Neural progenitor cell (in vitro differentiated cells): ENCODE data around the gene LIMK2. TPM values are rescaled to one million over a fixed set of nuclear protein-coding genes. Genes with fewer than 3 reads are reported as not detected.

Experiments used
- DNase-seq: peaks from one replicate; pipeline ENCODE4 v3.0.0-alpha.2; 2016; ENCODE audit warnings: low spot score
- H2AFZ ChIP-seq: fragments of 200-600 bp; sonication (generic); replicated peaks from 2 replicates; pipeline ENCODE4 v1.6.1; 2016; ENCODE audit warnings: antibody characterized with exemption
- H3F3A ChIP-seq: fragments of 200-600 bp; sonication (generic); 2 replicates; pipeline ENCODE4 v1.6.1; 2016; ENCODE audit warnings: antibody characterized with exemption, low read depth
- H3K27ac ChIP-seq: fragments of 200-600 bp; sonication (generic); 2 replicates; pipeline ENCODE4 v1.5.1; 2016; ENCODE audit warnings: mild to moderate bottlenecking
- H3K27me3 ChIP-seq: fragments of 200-600 bp; sonication (generic); 2 replicates; pipeline ENCODE4 v1.6.1; 2016; ENCODE audit warnings: mild to moderate bottlenecking, moderate library complexity
- H3K36me3 ChIP-seq: fragments of 200-600 bp; sonication (generic); 2 replicates; pipeline ENCODE4 v1.5.1; 2016
- H3K4me1 ChIP-seq: fragments of 200-600 bp; sonication (generic); 2 replicates; pipeline ENCODE4 v1.6.1; 2016; ENCODE audit warnings: mixed run types
- H3K4me2 ChIP-seq: fragments of 200-600 bp; sonication (generic); 2 replicates; pipeline ENCODE4 v1.6.1; 2016
- H3K4me3 ChIP-seq: fragments of 200-600 bp; sonication (generic); 2 replicates; pipeline ENCODE4 v1.5.1; 2016
- H3K79me2 ChIP-seq: fragments of 200-600 bp; sonication (generic); 2 replicates; pipeline ENCODE4 v1.6.1; 2016; ENCODE audit warnings: low read depth
- H3K9ac ChIP-seq: fragments of 200-600 bp; sonication (generic); 2 replicates; pipeline ENCODE4 v1.6.1; 2016
- H3K9me3 ChIP-seq: fragments of 200-600 bp; sonication (generic); 2 replicates; pipeline ENCODE4 v1.5.1; 2016; ENCODE audit warnings: low read depth
- H4K20me1 ChIP-seq: fragments of 200-600 bp; sonication (generic); 2 replicates; pipeline ENCODE4 v1.6.1; 2016; ENCODE audit warnings: low read depth
- H3K27ac Mint-ChIP-seq: 3 replicates; pipeline ENCODE4 v1.8.0; 2021; ENCODE audit warnings: mixed read lengths
- H3K27me3 Mint-ChIP-seq: 2 replicates; pipeline ENCODE4 v1.8.0; 2022; ENCODE audit warnings: low read depth, mild to moderate bottlenecking, inconsistent platforms, moderate library complexity, mixed read lengths; ENCODE audit not compliant: insufficient read depth
- H3K36me3 Mint-ChIP-seq: 3 replicates; pipeline ENCODE4 v1.8.0; 2021; ENCODE audit warnings: mixed read lengths
- H3K4me1 Mint-ChIP-seq: 3 replicates; pipeline ENCODE4 v1.8.0; 2021; ENCODE audit warnings: mixed read lengths
- H3K4me3 Mint-ChIP-seq: 3 replicates; pipeline ENCODE4 v1.8.0; 2021; ENCODE audit warnings: mild to moderate bottlenecking, moderate library complexity, mixed read lengths
- H3K9me3 Mint-ChIP-seq: 3 replicates; pipeline ENCODE4 v1.8.0; 2020; ENCODE audit warnings: mixed read lengths
- EZH2 ChIP-seq: fragments of 200-600 bp; sonication (generic); IDR thresholded peaks from 2 replicates; pipeline ENCODE4 v1.6.1; 2017; ENCODE audit warnings: antibody characterized with exemption, mild to moderate bottlenecking, moderate library complexity
- EZH2phosphoT487 ChIP-seq: fragments of 200-600 bp; sonication (generic); IDR thresholded peaks from 2 replicates; pipeline ENCODE4 v1.6.1; 2017; ENCODE audit warnings: antibody characterized with exemption
- total RNA-seq: library from RNA; depleted of rRNA; stranded (reverse); fragments of >200 nt; gene quantifications from 2 replicates; pipeline ENCODE4 v1.2.3, GENCODE V29; 2015; ENCODE audit warnings: low replicate concordance
- TF ChIP-seq, protein P1 (sequence below): fragments of 200-600 bp; sonication (generic); IDR thresholded peaks from 2 replicates; pipeline ENCODE4 v1.5.1; 2017; ENCODE audit warnings: antibody characterized with exemption, mild to moderate bottlenecking

The LIMK2 gene
- total RNA-seq, 1 donor from 2014 or later = 28.1 TPM

DNA sequence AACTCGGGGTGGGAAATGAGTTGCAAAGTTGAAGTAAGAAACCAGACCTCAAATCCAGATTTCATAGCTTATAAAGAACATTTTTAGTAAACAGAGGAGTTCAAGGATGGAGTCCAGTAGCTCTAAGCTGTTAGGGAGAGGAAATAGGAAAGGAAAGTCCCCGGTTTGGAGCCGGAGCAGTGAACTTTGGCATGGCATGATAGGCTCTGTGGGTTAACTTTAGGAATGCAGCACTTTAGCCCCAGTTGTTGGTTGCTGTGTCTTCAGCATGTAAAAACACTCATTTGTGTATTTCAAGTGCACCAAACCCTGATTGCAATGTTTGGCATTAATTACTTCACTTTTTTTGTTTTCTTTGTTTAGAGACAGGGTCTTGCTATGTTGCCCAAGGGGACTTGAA, 88.8 kb downstream of the LIMK2 start:
- Histone ChIP-seq H3K27ac (no peak overlapping the region), H3K36me3 (no peaks in the 10 kb centered on the region), H2AFZ (no peak overlapping the region), H3K9ac (no peak overlapping the region), H3K4me3 (no peak overlapping the region), H4K20me1 (no peaks in the 10 kb centered on the region), H3K4me2 (no peak overlapping the region), H3K27me3 (no peaks in the 10 kb centered on the region), H3K79me2 (no peaks in the 10 kb centered on the region), H3F3A (no peaks in the 10 kb centered on the region), H3K9me3 (no peaks in the 10 kb centered on the region), H3K4me1 (no peaks in the 10 kb centered on the region)
- Mint-ChIP-seq H3K4me3 (no peak overlapping the region), H3K27me3 (peaks cover 5% of the 10 kb centered on the region), H3K36me3 (no peaks in the 10 kb centered on the region), H3K9me3 (no peaks in the 10 kb centered on the region), H3K27ac (no peak overlapping the region), H3K4me1 (no peaks in the 10 kb centered on the region)
- no peak for DNase-seq
- TF ChIP-seq, protein P1, sequence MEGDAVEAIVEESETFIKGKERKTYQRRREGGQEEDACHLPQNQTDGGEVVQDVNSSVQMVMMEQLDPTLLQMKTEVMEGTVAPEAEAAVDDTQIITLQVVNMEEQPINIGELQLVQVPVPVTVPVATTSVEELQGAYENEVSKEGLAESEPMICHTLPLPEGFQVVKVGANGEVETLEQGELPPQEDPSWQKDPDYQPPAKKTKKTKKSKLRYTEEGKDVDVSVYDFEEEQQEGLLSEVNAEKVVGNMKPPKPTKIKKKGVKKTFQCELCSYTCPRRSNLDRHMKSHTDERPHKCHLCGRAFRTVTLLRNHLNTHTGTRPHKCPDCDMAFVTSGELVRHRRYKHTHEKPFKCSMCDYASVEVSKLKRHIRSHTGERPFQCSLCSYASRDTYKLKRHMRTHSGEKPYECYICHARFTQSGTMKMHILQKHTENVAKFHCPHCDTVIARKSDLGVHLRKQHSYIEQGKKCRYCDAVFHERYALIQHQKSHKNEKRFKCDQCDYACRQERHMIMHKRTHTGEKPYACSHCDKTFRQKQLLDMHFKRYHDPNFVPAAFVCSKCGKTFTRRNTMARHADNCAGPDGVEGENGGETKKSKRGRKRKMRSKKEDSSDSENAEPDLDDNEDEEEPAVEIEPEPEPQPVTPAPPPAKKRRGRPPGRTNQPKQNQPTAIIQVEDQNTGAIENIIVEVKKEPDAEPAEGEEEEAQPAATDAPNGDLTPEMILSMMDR = no peak
- no peak for TF ChIP-seq EZH2phosphoT487
- no peak for TF ChIP-seq EZH2

DNA sequence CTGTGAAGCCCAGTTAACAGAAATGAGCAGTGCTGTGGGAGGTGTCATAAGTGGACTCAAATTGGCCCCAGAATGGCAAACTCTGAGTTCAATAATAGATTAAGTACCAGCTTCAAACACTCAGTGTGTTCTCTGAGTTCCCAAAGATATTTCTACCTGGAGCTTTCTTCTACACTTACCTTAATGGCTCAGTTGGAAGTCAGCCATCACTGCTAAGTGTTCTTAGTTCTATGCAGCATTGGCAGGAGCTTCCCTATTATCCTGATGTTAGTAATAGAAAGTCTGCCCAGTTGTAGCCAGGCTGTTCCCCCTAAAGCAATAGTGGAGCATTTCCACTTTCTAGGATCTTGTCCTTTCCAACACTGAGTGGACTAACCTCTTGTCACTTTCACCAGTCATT, 89.9 kb downstream of the LIMK2 start:
- H3K9ac ChIP-seq = no peak overlapping the region
- H3K4me1 ChIP-seq = no peaks in the 10 kb centered on the region
- Mint-ChIP-seq H3K4me3 (no peak overlapping the region), H3K27ac (no peak overlapping the region), H3K27me3 (peaks cover 9% of the 10 kb centered on the region), H3K9me3 (no peaks in the 10 kb centered on the region), H3K36me3 (no peaks in the 10 kb centered on the region), H3K4me1 (no peaks in the 10 kb centered on the region)
- no peak for DNase-seq
- no peaks in the 10 kb centered on the region for H3K9me3 ChIP-seq
- H3K4me3 ChIP-seq = no peak overlapping the region
- no peaks in the 10 kb centered on the region for H4K20me1 ChIP-seq
- TF ChIP-seq, protein P1 = no peak
- TF ChIP-seq EZH2 (no peak), EZH2phosphoT487 (no peak)
- no peaks in the 10 kb centered on the region for H3K27me3 ChIP-seq
- no peaks in the 10 kb centered on the region for H3F3A ChIP-seq
- no peaks in the 10 kb centered on the region for H3K79me2 ChIP-seq
- H2AFZ ChIP-seq = no peak overlapping the region
- H3K4me2 ChIP-seq = no peak overlapping the region
- no peaks in the 10 kb centered on the region for H3K36me3 ChIP-seq
- H3K27ac ChIP-seq = no peak overlapping the region

GRCh38 chr22:31302537-31302936, 90.4 kb downstream of the LIMK2 start:
- H3K27me3 ChIP-seq = no peaks in the 10 kb centered on the region
- Mint-ChIP-seq H3K36me3 (no peaks in the 10 kb centered on the region), H3K27ac (no peak overlapping the region), H3K4me3 (no peak overlapping the region), H3K27me3 (peaks cover 11% of the 10 kb centered on the region), H3K9me3 (no peaks in the 10 kb centered on the region), H3K4me1 (no peaks in the 10 kb centered on the region)
- no peaks in the 10 kb centered on the region for H3K79me2 ChIP-seq
- H3K36me3 ChIP-seq = no peaks in the 10 kb centered on the region
- H3K9ac ChIP-seq = no peak overlapping the region
- H2AFZ ChIP-seq = no peak overlapping the region
- TF ChIP-seq EZH2phosphoT487 (no peak), EZH2 (no peak)
- TF ChIP-seq, protein P1 = no peak
- H3K9me3 ChIP-seq = no peaks in the 10 kb centered on the region
- no peak overlapping the region for H3K27ac ChIP-seq
- DNase-seq = no peak
- no peaks in the 10 kb centered on the region for H3K4me1 ChIP-seq
- no peak overlapping the region for H3K4me3 ChIP-seq
- no peaks in the 10 kb centered on the region for H4K20me1 ChIP-seq
- H3K4me2 ChIP-seq = no peak overlapping the region
- no peaks in the 10 kb centered on the region for H3F3A ChIP-seq

- Histone ChIP-seq H3K9me3 (no peaks in the 10 kb centered on the region), H3K4me1 (no peaks in the 10 kb centered on the region), H3F3A (no peaks in the 10 kb centered on the region), H3K79me2 (no peaks in the 10 kb centered on the region), H3K9ac (no peak overlapping the region), H3K27me3 (no peaks in the 10 kb centered on the region), H2AFZ (no peak overlapping the region), H3K36me3 (no peaks in the 10 kb centered on the region), H4K20me1 (no peaks in the 10 kb centered on the region), H3K27ac (no peak overlapping the region), H3K4me3 (no peak overlapping the region), H3K4me2 (no peak overlapping the region)
- no peak overlapping the region for H3K27ac Mint-ChIP-seq
- H3K4me3 Mint-ChIP-seq = no peak overlapping the region
- H3K27me3 Mint-ChIP-seq = peaks cover 10% of the 10 kb centered on the region
- TF ChIP-seq EZH2phosphoT487 (no peak), EZH2 (no peak)
- TF ChIP-seq, protein P1 = no peak
- DNase-seq = no peak
- H3K4me1 Mint-ChIP-seq = no peaks in the 10 kb centered on the region
- H3K9me3 Mint-ChIP-seq = no peaks in the 10 kb centered on the region
- no peaks in the 10 kb centered on the region for H3K36me3 Mint-ChIP-seq
These were observed 93.1 kb downstream of the LIMK2 start for GRCh38 chr22:31305194-31305593.
